GM23248 (cell line): ENCODE results near the gene SLC13A3.

Experiments
- EZH2 ChIP-seq: fragments of 200-600 bp; sonication (generic); IDR thresholded peaks from 2 replicates; pipeline ENCODE4 v1.6.1; 2018; ENCODE audit warnings: antibody characterized with exemption, mild to moderate bottlenecking; ENCODE audit not compliant: insufficient read depth, poor library complexity, severe bottlenecking
- EZH2phosphoT487 ChIP-seq: fragments of 200-600 bp; sonication (generic); IDR thresholded peaks from 2 replicates; pipeline ENCODE4 v1.6.1; 2018; ENCODE audit warnings: antibody characterized with exemption, moderate library complexity, mild to moderate bottlenecking, low read depth; ENCODE audit not compliant: insufficient read depth

DNA sequence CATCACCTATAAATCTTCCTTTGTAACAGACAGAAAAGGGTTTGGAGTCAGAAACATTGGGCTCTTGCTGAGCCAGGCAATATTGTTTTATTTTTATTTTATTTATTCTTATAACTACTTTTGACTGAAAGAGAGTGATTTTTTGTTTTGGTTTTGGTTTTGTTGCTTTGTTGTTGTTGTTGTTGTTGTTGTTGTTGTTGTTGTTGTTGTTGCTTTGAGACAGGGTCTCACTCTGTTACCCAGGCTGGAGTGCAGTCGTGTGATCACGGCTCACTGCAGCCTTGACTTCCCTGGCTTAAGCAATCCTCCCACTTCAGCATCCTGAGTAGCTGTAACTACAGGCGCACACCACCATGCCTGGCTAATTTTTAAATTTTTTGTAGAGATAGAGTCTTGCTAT, 15.0 kb upstream of the SLC13A3 start:
- no peak for TF ChIP-seq EZH2
- no peak for TF ChIP-seq EZH2phosphoT487
